T-helper 1 cell treated with Interleukin-12 subunit alpha and Interleukin-12 subunit beta and Interleukin-4 antibody, amounts not matched to agents 30 μg/mL and 1 μg/mL, for 36 hours (primary cell): ENCODE data around the gene CLTA.
"Not testable (repeated sequence)": the region's sequence is repeated elsewhere in the genome, so short reads cannot be mapped to it uniquely, and the experiment has no call there.

ENCODE experiments used
- H3K27ac Mint-ChIP-seq: one replicate; pipeline ENCODE4 v1.8.0; 2021; ENCODE audit warnings: mild to moderate bottlenecking, mixed read lengths
- H3K27me3 Mint-ChIP-seq: one replicate; pipeline ENCODE4 v1.8.0; 2021; ENCODE audit warnings: low read depth, mixed read lengths
- H3K36me3 Mint-ChIP-seq: one replicate; pipeline ENCODE4 v1.8.0; 2021; ENCODE audit warnings: low read depth, mixed read lengths
- H3K4me1 Mint-ChIP-seq: one replicate; pipeline ENCODE4 v1.8.0; 2021; ENCODE audit warnings: low read depth, mixed read lengths
- H3K4me3 Mint-ChIP-seq: one replicate; pipeline ENCODE4 v1.8.0; 2021; ENCODE audit warnings: mild to moderate bottlenecking, moderate library complexity, mixed read lengths
- H3K9me3 Mint-ChIP-seq: one replicate; pipeline ENCODE4 v1.8.0; 2021; ENCODE audit warnings: mixed read lengths

CLTA gene

GRCh38 chr9:36164989-36165388 is 25.7 kb upstream of the CLTA start:
- H3K27me3 Mint-ChIP-seq: peaks cover 15% of the 10 kb centered on the region
- no peak overlapping the region for H3K27ac Mint-ChIP-seq
- peak overlapping the region; percentile 56 for H3K4me3 Mint-ChIP-seq
- peaks cover 11% of the 10 kb centered on the region for H3K4me1 Mint-ChIP-seq
- H3K9me3 Mint-ChIP-seq: no peaks in the 10 kb centered on the region
- H3K36me3 Mint-ChIP-seq: peaks cover 18% of the 10 kb centered on the region

DNA sequence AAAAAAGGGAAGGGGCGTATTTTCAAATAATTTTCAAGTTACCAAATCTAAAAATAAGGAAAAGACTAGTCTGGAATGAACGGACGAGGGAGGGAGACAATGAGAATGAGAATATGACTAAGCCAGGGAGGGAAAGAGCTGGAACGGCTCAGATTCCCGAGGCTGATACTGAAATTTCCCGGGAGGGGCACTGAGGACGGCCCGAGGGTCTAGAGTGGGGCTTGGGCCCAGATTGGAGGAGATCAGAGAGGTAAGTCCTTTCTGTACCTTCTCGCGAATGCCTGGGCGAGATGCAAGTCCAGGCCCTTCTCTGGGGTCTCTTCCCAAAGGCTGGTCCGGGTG is 24.9 kb upstream of the CLTA start:
- peaks cover 8% of the 10 kb centered on the region for H3K4me1 Mint-ChIP-seq
- peaks cover 15% of the 10 kb centered on the region for H3K27me3 Mint-ChIP-seq
- no peak overlapping the region for H3K27ac Mint-ChIP-seq
- H3K4me3 Mint-ChIP-seq: no peak overlapping the region
- no peaks in the 10 kb centered on the region for H3K9me3 Mint-ChIP-seq
- peaks cover 15% of the 10 kb centered on the region for H3K36me3 Mint-ChIP-seq

DNA sequence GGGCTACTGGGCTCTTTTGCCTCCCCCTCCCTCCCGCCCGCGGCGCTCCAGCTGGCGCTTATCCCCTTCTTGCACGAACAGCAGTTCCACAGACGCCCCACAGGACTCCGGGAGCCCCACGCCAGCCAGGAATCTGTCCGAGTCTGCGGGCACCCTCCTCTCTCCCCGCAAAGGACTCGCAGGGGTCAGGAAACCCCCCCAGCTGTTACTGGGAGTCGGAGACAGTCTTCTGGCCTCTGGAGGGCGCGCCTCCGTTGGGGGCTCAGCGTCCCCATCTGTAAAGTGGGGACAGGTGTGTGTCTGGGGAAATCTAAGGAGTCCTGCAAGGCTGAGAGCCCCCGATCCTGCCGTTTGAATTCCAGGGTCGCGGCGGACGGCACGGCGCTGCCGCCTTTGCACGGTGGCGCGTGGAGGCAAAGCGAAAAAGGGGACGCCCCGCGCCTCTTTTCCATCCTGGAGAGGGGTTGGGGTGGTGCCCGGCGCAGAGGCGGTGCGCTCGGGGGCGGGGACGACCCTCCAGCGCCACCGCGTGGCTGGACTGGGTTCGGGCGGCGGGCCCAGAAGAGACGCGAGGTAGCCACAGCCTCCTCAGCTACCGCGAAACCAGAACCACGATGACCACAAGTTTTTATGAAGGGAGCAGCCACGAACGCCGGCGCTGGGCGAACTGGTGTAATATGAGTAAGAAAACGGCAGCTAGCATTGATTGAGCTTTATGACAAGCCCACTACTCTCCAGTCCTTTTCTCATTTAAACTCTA is 24.4 kb upstream of the CLTA start:
- H3K9me3 Mint-ChIP-seq: no peaks in the 10 kb centered on the region
- peak overlapping the region; percentile 64 for H3K4me3 Mint-ChIP-seq
- peaks cover 10% of the 10 kb centered on the region for H3K36me3 Mint-ChIP-seq
- H3K27ac Mint-ChIP-seq: peak overlapping the region; percentile 46
- H3K4me1 Mint-ChIP-seq: peaks cover 5% of the 10 kb centered on the region
- H3K27me3 Mint-ChIP-seq: peaks cover 15% of the 10 kb centered on the region

DNA sequence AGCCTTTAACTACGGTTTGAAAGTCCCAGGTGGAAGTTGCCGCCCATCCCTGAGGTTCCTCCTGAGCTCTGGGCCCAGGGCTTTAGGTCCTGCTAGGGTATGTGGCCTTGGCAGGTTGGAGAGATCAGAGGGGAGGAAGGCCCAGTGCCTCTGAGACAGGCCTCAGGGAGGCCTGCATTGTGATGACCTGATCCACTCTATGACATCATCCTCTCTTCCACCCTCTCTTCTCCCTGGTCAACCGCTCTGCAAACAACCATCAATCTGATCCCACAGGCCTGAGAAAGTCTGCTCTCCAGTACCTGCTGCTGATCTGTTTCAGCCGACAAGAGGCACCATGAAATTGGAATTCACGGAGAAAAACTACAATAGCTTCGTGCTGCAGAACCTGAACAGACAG is 21.6 kb upstream of the CLTA start, which contains the start of gene CCIN:
CCIN (plus strand) TSS at position 223 of the 400 bp plus-strand sequence; CDS start at position 338, 115 bp downstream.
- H3K9me3 Mint-ChIP-seq: no peaks in the 10 kb centered on the region
- peaks cover 15% of the 10 kb centered on the region for H3K27me3 Mint-ChIP-seq
- H3K27ac Mint-ChIP-seq: no peak within 1 kb of the TSS
- no peak within 1 kb of the TSS for H3K4me3 Mint-ChIP-seq
- peaks cover 4% of the 10 kb centered on the region for H3K4me1 Mint-ChIP-seq
- no peaks in the 10 kb centered on the region for H3K36me3 Mint-ChIP-seq

DNA sequence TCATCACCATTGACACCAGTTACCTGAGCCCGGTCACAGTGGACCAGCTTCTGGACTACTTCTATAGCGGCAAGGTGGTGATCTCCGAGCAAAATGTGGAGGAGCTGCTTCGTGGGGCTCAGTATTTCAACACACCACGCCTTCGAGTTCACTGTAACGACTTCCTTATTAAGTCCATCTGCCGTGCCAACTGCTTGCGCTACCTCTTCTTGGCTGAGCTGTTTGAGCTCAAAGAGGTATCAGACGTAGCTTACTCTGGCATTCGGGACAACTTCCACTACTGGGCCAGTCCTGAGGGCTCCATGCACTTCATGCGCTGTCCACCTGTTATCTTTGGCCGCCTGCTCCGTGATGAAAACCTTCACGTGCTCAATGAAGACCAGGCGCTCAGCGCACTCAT is 21.0 kb upstream of the CLTA start:
- Mint-ChIP-seq H3K4me1 (peaks cover 4% of the 10 kb centered on the region), H3K9me3 (no peaks in the 10 kb centered on the region), H3K36me3 (no peaks in the 10 kb centered on the region), H3K27ac (no peak overlapping the region), H3K4me3 (no peak overlapping the region), H3K27me3 (peaks cover 15% of the 10 kb centered on the region)

DNA sequence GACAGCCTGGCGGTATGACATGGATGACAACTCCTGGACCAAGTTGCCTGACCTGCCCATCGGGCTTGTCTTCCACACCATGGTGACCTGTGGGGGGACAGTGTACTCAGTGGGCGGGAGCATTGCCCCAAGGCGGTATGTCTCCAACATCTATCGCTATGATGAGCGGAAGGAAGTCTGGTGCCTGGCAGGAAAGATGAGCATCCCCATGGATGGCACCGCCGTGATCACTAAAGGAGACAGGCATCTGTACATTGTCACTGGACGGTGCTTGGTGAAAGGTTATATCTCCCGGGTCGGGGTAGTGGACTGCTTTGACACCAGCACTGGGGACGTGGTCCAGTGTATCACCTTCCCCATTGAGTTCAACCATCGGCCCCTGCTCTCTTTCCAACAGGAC is 20.2 kb upstream of the CLTA start:
- H3K27ac Mint-ChIP-seq: no peak overlapping the region
- no peaks in the 10 kb centered on the region for H3K9me3 Mint-ChIP-seq
- H3K4me3 Mint-ChIP-seq: no peak overlapping the region
- peaks cover 10% of the 10 kb centered on the region for H3K27me3 Mint-ChIP-seq
- H3K36me3 Mint-ChIP-seq: no peaks in the 10 kb centered on the region
- peaks cover 2% of the 10 kb centered on the region for H3K4me1 Mint-ChIP-seq

DNA sequence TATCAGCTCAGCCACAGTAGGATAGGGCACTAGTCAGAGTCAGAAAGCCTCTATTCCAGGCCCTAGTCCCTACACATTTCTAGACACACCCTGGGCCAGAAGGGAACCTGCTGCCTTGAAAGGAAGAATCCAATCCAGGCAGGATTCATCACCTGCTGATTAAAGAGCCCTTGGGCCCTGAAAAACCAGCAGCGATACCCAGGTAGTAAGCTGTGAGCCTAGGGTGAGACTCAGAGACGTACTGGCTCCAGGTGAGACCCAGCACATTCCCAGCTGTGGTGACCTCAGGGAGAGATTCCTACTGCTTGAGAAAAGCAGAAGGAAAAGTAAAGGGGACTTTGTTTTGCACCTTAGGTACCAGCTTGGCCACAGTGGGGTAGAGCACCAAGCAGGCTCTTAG is 16.9 kb upstream of the CLTA start:
- H3K4me1 Mint-ChIP-seq: peaks cover 2% of the 10 kb centered on the region
- no peak overlapping the region for H3K27ac Mint-ChIP-seq
- H3K9me3 Mint-ChIP-seq: no peaks in the 10 kb centered on the region
- peaks cover 10% of the 10 kb centered on the region for H3K27me3 Mint-ChIP-seq
- peaks cover 1% of the 10 kb centered on the region for H3K36me3 Mint-ChIP-seq
- no peak overlapping the region for H3K4me3 Mint-ChIP-seq

DNA sequence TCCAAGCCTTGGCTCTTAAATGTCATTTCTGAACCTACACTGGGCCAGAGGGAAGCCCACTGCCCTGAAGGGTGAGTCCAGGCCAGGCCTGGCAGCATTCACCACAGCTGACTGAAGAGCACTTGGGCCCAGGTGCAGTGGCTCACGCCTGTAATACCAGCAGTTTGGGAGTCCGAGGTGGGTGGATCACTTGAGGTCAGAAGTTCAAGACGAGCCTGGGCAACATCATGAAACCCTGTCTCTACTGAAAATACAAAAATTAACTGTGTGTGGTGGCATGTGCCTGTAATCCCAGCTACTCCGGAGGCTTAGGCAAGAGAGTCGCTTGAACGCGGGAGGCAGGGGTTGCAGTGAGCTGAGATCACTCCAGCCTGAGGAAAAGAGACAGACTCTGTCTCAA is 16.4 kb upstream of the CLTA start:
- Mint-ChIP-seq H3K9me3 (no peaks in the 10 kb centered on the region), H3K36me3 (peaks cover 1% of the 10 kb centered on the region), H3K27me3 (peaks cover 6% of the 10 kb centered on the region), H3K27ac (no peak overlapping the region), H3K4me3 (no peak overlapping the region), H3K4me1 (peaks cover 4% of the 10 kb centered on the region)

GRCh38 chr9:36174731-36175130 is 16.0 kb upstream of the CLTA start:
- H3K9me3 Mint-ChIP-seq: no peaks in the 10 kb centered on the region
- H3K27ac Mint-ChIP-seq: no peak overlapping the region
- H3K36me3 Mint-ChIP-seq: peaks cover 1% of the 10 kb centered on the region
- H3K4me3 Mint-ChIP-seq: no peak overlapping the region
- H3K4me1 Mint-ChIP-seq: peaks cover 4% of the 10 kb centered on the region
- peaks cover 4% of the 10 kb centered on the region for H3K27me3 Mint-ChIP-seq

DNA sequence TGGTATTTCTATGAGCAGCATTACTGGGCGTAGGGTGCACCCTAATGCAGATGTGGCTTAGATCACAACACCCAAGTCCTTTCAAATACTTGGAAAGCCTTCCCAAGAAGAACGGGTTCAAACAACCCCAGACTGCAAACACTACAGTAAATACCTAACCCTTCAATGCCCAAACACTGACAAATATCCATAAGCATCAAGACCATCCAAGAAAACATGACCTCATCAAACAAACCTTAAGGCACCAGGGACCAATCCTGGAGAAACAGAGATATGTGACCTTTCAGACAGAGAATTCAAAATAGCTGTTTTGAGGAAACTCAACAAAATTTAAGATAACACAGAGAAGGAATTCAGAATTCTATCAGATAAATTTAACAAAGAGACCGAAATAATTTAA is 15.5 kb upstream of the CLTA start:
- H3K4me3 Mint-ChIP-seq, H3K27ac Mint-ChIP-seq, H3K27me3 Mint-ChIP-seq, H3K4me1 Mint-ChIP-seq, H3K9me3 Mint-ChIP-seq, H3K36me3 Mint-ChIP-seq: not testable (repeated sequence)

DNA sequence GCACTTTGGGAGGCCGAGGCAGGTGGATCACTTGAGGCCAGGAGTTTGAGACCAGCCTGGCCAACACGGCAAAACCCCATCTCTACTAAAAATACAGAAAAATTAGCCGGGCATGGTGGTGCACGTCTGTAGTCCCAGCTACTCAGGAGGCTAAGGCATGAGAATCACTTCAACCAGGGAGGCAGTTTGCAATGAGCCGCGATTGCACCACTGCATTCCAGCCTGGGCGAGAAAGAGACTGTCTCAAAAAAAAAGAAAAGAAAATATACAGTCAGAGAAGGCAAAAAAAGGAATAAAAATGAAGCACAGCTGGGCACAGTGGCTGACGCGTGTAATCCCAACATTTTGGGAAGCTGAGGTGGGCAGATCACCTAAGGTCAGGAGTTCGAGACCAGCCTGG is 14.2 kb upstream of the CLTA start:
- not testable (repeated sequence) for H3K36me3 Mint-ChIP-seq, H3K4me1 Mint-ChIP-seq, H3K9me3 Mint-ChIP-seq, H3K27ac Mint-ChIP-seq, H3K4me3 Mint-ChIP-seq
- peaks cover 10% of the 10 kb centered on the region for H3K27me3 Mint-ChIP-seq

- Mint-ChIP-seq H3K27me3 (peaks cover 15% of the 10 kb centered on the region), H3K4me3 (no peak overlapping the region), H3K9me3 (no peaks in the 10 kb centered on the region), H3K27ac (no peak overlapping the region), H3K4me1 (peaks cover 4% of the 10 kb centered on the region), H3K36me3 (peaks cover 1% of the 10 kb centered on the region)
These were observed 13.2 kb upstream of the CLTA start for GRCh38 chr9:36177571-36177970.

GRCh38 chr9:36180243-36180642 is 10.5 kb upstream of the CLTA start:
- not testable (repeated sequence) for H3K9me3 Mint-ChIP-seq, H3K4me3 Mint-ChIP-seq, H3K27ac Mint-ChIP-seq, H3K4me1 Mint-ChIP-seq, H3K36me3 Mint-ChIP-seq
- H3K27me3 Mint-ChIP-seq: peaks cover 15% of the 10 kb centered on the region

GRCh38 chr9:36187414-36187813 is 3.3 kb upstream of the CLTA start:
- no peak overlapping the region for H3K4me3 Mint-ChIP-seq
- peaks cover 8% of the 10 kb centered on the region for H3K36me3 Mint-ChIP-seq
- no peaks in the 10 kb centered on the region for H3K9me3 Mint-ChIP-seq
- no peak overlapping the region for H3K27ac Mint-ChIP-seq
- H3K27me3 Mint-ChIP-seq: peaks cover 8% of the 10 kb centered on the region
- H3K4me1 Mint-ChIP-seq: peaks cover 24% of the 10 kb centered on the region

- Mint-ChIP-seq H3K27ac (no peak overlapping the region), H3K9me3 (no peaks in the 10 kb centered on the region), H3K27me3 (peaks cover 8% of the 10 kb centered on the region), H3K4me1 (peaks cover 31% of the 10 kb centered on the region), H3K36me3 (peaks cover 8% of the 10 kb centered on the region), H3K4me3 (no peak overlapping the region)
These were observed 2.5 kb upstream of the CLTA start for GRCh38 chr9:36188212-36188611.

GRCh38 chr9:36189976-36190375 is 745 bp upstream of the CLTA start:
- Mint-ChIP-seq H3K27me3 (peaks cover 8% of the 10 kb centered on the region), H3K4me3 (peak overlapping the region; percentile 99), H3K36me3 (peaks cover 16% of the 10 kb centered on the region), H3K27ac (peak overlapping the region; percentile 39), H3K4me1 (peaks cover 45% of the 10 kb centered on the region), H3K9me3 (no peaks in the 10 kb centered on the region)
